ENCODE data around the gene DMD.
"Not testable (repeated sequence)": the region's sequence is repeated elsewhere in the genome, so short reads cannot be mapped to it uniquely, and the experiment has no call there.

Gene DMD

DNA sequence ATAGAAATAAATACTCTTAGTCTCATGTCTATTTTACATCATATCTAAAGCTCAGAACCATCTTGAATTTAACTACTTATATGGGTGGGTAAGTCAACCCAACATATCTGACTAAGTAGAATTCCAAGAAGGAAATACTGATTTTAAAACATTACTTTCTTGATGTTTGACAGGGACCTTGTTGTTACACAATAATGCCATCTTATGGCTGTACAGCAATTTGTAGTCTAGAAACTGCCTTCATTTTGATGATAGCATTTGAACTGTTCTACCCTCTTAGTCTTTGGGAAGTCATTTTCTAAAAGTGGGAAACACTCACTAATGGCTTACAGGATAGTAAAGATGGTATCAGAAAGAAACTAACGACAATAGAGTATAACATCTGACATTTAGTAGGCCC, 929.5 kb downstream of the DMD start:
- TF ChIP-seq, protein P1, sequence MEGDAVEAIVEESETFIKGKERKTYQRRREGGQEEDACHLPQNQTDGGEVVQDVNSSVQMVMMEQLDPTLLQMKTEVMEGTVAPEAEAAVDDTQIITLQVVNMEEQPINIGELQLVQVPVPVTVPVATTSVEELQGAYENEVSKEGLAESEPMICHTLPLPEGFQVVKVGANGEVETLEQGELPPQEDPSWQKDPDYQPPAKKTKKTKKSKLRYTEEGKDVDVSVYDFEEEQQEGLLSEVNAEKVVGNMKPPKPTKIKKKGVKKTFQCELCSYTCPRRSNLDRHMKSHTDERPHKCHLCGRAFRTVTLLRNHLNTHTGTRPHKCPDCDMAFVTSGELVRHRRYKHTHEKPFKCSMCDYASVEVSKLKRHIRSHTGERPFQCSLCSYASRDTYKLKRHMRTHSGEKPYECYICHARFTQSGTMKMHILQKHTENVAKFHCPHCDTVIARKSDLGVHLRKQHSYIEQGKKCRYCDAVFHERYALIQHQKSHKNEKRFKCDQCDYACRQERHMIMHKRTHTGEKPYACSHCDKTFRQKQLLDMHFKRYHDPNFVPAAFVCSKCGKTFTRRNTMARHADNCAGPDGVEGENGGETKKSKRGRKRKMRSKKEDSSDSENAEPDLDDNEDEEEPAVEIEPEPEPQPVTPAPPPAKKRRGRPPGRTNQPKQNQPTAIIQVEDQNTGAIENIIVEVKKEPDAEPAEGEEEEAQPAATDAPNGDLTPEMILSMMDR (IDR thresholded peaks at IDR 0.05; ENCODE audit: low read depth, low read length): no peak
- no peak overlapping the region for H3K4me3 ChIP-seq (ENCODE audit: low read depth, low read length)

DNA sequence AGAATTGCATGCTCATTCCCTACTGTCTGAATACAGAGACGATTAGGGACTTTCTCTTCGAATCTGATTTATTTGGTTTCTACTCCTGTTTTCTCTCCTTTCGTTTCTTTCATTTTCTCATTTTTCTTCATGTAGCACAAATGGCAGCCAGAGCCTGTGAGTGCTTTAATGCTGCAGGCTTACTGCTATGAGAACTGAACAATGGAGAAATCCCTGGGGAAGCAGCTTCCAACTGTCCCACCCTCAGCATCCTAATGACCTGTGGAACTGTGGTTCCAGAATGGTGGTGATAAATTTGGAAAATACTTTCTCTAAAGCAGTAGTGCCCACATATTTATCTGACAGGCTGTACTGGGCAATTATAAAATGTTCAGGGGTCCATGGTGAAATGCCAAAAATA, 930.4 kb downstream of the DMD start:
- TF ChIP-seq, protein P1 (IDR thresholded peaks at IDR 0.05; ENCODE audit: low read depth, low read length): no peak
- no peak overlapping the region for H3K4me3 ChIP-seq (ENCODE audit: low read depth, low read length)

DNA sequence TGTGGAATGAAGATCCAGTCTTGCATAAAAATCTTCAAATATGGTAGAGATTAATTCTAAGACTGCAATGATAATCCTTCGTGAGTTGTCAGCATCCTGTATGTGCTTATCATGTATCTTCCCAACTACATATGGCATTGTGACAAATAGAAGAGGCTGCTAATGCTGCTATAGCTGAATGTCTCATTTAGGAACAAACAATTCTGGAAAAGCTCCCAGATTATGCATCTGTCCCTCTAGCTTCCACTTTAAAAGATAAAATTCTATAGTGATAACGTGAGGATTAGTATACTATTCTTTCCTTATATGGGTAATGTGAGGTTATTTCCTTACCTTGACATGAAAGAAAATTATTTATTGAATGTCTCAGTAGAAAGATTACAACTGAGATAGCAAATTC, 930.9 kb downstream of the DMD start:
- TF ChIP-seq, protein P1 (IDR thresholded peaks at IDR 0.05; ENCODE audit: low read depth, low read length): no peak
- H3K4me3 ChIP-seq (ENCODE audit: low read depth, low read length): no peak overlapping the region

DNA sequence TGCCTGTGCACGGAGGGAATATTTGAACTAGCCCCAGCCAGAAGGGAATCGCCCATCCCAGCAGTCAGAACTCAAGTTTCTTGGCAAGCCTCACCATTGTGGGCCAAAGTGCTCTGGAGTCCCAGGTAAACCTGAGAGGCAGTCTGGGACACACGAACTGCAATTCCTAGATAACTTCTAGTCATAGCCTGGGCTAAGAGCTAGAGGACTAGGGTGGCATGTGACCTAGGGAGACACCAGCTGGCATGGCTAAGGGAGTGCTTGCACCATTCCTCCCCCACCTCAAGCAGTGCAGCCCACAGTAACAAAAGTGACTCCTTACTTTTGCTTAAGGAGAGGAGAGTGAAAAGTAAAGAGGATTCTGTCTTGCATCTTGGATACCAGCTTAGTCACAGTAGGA, 935.2 kb downstream of the DMD start:
- no peak overlapping the region for H3K4me3 ChIP-seq (ENCODE audit: low read depth, low read length)
- TF ChIP-seq, protein P1 (IDR thresholded peaks at IDR 0.05; ENCODE audit: low read depth, low read length): no peak

DNA sequence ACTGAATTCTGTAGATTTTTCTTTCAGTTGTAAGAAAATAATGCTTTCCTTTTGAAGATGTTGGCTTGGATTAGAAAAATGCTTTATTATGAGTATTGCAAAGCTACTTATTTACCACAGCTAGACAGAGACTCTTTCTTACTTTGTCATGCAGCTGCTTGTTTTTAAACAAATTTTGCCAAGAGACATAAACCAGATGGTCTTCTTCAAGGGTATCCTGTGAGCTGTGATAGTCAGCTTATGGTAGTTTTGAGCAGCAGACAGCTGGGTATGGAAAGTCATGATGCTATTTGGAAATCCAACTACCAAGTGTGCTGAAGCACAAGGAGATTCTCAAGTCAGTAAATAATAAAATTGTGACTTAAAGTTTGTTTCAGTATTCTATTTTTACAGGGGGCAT, 941.5 kb downstream of the DMD start:
- no peak overlapping the region for H3K4me3 ChIP-seq (ENCODE audit: low read depth, low read length)
- TF ChIP-seq, protein P1 (IDR thresholded peaks at IDR 0.05; ENCODE audit: low read depth, low read length): no peak

DNA sequence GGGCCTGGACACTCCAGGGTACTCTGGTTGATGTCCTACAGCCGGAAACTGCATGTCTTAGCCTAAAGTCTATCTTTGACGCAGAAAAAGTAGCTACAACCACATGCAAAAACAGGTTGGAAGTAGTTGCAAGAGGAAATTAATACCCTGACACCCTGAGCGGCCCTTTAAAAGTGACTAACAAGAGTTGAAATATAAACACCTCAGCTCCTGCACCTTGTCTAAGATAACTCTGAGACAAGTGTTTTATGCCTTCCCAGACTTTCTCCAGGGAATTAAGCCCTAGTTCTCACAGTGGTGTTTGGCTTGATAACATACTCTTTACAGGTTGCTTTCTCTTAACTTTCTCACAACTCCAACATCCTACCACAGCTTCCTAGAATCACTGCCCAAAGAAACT, 943.1 kb downstream of the DMD start:
- TF ChIP-seq, protein P1 (IDR thresholded peaks at IDR 0.05; ENCODE audit: low read depth, low read length): no peak
- H3K4me3 ChIP-seq (ENCODE audit: low read depth, low read length): no peak overlapping the region

DNA sequence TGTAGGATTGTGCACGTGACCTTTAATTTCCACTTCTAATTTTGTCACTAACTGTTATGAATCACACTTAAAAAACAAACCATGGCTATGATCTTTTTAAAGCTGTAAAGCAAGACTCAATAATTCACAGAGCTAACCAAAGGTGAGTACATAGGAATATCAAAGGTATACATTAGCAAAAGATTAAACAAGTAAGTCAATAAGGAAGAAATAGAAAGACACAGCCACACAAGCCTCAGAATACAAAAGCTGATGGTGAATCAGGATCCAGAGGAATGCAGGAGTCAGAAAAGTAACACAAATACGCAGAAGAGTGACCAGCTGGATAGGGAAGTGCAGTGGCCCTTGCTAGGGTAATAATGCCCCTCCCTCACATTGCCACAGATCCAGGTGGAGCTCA, 943.6 kb downstream of the DMD start:
- TF ChIP-seq, protein P1 (IDR thresholded peaks at IDR 0.05; ENCODE audit: low read depth, low read length): no peak
- H3K4me3 ChIP-seq (ENCODE audit: low read depth, low read length): no peak overlapping the region

DNA sequence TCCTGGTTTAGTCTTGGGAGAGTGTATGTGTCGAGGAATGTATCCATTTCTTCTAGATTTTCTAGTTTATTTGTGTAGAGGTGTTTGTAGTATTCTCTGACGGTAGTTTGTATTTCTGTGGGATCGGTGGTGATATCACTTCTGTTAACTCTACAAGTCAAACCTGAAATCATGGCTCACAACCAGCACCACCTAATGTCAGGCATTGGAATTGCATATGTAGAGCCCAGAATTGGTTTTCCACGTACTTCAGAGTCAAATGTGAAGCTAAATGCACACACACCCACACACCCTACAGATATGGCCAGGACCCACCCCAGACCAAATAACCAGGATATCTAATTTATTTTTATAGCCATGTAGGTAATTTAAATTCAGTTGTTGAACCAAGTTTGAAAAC, 964.7 kb downstream of the DMD start:
- not testable (repeated sequence) for H3K4me3 ChIP-seq (ENCODE audit: low read depth, low read length)

Measured in WI38 (cell line).